OCI-LY1 (cell line): ENCODE results near the gene BPIFA3.

Experiments used
- EZH2 ChIP-seq: fragments of 200-600 bp; sonication (generic), shearing (Covaris generic); IDR thresholded peaks from 2 replicates; pipeline ENCODE4 v1.8.0; 2017; ENCODE audit warnings: borderline replicate concordance, mixed run types, mild to moderate bottlenecking, antibody characterized with exemption, low read length, moderate library complexity, mixed read lengths
- TF ChIP-seq, protein P1 (sequence below): fragments of 200-600 bp; sonication (generic), shearing (Covaris generic); IDR thresholded peaks from 2 replicates; pipeline ENCODE4 v1.5.1; 2017; ENCODE audit warnings: mild to moderate bottlenecking, antibody characterized with exemption, low read length, moderate library complexity, mixed read lengths

DNA sequence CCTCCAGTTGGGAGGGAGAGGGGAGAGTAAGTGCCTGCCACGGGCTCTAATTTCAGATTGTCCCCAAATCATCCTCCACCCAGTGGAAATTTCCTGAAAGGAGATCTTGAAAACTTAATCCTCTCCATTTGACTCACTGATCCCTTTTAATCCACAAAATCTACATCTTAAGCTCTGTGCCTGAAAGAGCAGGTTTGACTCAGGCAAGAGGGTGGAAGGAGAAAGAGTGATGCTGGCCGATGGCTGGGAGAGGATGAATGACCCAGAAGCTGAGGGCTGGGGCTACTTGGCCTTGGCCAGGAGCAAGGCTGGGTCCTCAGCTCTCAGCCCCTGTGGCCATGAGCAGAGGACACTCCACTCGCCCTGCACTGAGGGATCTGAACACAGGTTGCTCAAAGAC is 41.1 kb upstream of the BPIFA3 start:
- TF ChIP-seq, protein P1, sequence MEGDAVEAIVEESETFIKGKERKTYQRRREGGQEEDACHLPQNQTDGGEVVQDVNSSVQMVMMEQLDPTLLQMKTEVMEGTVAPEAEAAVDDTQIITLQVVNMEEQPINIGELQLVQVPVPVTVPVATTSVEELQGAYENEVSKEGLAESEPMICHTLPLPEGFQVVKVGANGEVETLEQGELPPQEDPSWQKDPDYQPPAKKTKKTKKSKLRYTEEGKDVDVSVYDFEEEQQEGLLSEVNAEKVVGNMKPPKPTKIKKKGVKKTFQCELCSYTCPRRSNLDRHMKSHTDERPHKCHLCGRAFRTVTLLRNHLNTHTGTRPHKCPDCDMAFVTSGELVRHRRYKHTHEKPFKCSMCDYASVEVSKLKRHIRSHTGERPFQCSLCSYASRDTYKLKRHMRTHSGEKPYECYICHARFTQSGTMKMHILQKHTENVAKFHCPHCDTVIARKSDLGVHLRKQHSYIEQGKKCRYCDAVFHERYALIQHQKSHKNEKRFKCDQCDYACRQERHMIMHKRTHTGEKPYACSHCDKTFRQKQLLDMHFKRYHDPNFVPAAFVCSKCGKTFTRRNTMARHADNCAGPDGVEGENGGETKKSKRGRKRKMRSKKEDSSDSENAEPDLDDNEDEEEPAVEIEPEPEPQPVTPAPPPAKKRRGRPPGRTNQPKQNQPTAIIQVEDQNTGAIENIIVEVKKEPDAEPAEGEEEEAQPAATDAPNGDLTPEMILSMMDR: no peak
- no peak for TF ChIP-seq EZH2
